NCI-H748 treated with DMSO at 0.1 percent for 48 hours (cell line): ENCODE data around the gene SRRM2.

Experiments used
- DNase-seq: peaks from one replicate; lab custom pipeline; 2025; lab: John Stamatoyannopoulos, UW

Gene SRRM2

DNA sequence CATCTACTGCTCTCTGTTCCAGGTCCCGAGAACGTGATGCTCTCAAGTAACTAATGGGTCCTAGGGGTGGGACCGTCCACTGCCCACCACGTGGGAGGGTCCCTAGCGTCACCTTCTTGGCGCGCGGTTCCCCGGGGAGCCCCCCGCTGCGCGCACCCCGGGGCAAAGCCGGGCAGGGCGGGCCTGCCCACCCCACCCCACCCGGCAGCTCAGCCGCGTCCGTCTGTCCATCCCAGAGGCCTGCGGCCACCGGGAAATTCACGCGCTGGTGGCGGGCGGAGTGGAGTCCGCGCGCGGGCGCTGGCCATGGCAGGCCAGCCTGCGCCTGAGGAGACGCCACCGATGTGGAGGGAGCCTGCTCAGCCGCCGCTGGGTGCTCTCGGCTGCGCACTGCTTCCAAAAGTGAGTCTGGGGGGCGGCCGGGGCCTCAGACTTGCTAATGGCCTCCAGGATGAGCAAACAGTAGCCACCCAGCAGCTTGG lies 46.3 kb downstream of the SRRM2 start:
- DNase-seq, result no peak

DNA sequence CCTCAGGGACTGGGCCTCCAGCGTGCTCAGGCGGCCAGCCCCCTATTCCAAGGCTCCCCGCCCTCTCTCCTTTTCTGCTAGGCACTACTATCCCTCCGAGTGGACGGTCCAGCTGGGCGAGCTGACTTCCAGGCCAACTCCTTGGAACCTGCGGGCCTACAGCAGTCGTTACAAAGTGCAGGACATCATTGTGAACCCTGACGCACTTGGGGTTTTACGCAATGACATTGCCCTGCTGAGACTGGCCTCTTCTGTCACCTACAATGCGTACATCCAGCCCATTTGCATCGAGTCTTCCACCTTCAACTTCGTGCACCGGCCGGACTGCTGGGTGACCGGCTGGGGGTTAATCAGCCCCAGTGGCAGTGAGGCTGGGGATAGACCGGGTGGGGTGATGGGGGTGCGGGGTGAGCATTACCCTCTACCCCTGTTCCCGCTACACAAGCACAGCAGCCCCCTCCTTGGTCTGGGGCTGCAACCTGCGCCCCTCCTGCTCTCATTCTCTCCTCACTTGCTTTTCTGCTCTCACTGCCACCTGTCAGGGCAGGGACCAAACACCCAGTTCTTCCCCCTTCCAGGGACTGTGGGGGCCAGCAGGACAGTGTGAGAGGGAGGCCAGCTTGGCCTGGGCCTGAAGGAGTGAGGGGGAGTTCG lies 46.9 kb downstream of the SRRM2 start:
- no peak for DNase-seq

DNA sequence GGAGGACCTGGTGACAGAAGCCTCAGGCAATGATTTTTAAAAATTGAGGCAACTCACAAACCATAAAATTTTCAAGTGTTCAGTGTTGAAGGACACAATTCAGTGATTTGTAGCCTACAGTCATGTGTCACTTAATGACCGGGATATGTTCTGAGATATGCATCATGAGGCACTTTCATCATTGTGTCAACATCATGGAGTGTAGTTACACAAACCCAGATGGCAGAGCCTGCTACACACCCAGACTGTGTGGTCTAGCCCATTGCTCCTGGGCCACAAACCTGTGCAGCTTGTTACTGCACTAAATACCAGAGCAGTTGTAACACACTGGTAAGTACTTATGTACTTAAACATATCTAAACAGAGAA lies 47.4 kb downstream of the SRRM2 start:
- no peak for DNase-seq

DNA sequence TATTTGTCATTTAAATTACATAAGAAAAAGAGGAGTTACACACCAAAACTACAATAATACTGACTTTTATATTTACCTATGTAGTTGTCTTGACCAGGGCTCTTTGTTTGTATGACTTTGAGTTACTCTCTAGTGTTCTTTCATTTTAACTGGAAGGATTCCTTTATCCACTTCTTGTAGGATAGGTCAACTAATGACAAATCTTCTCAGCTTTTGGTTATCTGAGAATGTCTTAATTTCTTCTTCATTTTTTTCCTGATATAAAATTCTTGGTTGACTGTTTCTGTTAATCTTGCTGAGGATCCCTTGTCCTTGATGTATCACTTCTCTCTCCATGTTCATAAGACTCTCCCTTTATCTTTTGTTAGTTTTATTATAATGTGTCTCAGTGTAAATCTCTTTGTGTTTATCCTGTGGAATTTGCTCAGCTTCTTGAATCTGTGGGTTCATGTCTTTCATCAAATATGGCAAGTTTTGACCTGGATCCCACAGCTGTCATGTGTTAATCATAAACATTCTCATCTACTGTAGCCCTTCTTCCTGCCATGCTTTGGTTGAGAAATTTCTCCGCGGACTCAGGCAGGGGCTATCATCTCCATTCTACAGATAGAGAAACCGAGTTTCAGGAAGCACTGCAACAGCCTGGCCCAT lies 51.2 kb downstream of the SRRM2 start:
- no peak for DNase-seq

DNA sequence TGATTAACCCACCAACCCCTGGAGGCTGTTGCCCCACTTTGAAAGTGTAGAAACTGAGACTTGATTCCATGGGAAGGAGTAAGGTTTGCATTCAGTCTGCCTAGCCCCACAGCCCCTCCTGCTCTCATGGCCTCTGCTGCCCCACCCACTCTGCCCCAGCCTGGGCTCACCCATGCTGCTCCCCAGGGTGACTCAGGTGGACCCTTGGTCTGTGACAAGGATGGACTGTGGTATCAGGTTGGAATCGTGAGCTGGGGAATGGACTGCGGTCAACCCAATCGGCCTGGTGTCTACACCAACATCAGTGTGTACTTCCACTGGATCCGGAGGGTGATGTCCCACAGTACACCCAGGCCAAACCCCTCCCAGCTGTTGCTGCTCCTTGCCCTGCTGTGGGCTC lies 52.3 kb downstream of the SRRM2 start:
- DNase-seq, result no peak

DNA sequence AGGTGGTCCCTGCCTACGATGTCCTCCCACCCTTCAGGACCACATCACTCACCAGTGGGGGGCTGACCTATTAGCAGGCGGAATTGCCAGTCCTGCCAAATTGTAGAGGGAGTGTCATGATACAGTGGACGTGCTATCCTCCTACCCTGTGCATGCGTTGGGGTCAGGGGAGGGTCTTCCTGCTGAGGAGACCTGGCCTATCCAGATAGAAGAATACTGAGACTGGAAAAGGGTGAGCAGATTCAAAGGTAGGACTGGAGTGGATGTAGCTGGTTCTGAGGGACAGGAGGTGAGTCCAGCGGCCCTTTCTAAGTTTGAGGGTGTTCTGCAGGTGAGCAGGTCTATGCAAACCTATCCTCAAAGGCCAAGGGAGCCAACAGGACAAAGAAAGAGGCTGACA lies 53.8 kb downstream of the SRRM2 start:
- DNase-seq, result no peak

DNA sequence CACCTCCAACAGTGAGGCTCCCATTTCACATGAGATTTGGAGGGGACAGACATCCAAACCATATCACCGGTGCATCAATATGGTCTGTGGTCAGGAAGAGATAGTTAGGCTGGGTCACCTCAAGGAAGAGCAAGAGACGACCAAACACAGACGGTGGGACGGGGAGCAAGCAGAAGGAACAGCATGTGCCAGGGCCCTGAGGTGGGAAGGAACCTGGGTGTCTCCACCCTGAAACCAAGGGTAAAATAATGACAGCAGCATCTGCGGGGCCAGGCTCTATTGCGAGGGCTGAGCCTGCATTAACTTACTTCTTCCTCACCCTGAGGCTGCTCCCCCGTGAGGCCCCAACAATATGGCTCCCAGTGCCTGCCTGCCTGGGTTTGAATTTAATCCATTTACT lies 55.7 kb downstream of the SRRM2 start:
- DNase-seq, result no peak

DNA sequence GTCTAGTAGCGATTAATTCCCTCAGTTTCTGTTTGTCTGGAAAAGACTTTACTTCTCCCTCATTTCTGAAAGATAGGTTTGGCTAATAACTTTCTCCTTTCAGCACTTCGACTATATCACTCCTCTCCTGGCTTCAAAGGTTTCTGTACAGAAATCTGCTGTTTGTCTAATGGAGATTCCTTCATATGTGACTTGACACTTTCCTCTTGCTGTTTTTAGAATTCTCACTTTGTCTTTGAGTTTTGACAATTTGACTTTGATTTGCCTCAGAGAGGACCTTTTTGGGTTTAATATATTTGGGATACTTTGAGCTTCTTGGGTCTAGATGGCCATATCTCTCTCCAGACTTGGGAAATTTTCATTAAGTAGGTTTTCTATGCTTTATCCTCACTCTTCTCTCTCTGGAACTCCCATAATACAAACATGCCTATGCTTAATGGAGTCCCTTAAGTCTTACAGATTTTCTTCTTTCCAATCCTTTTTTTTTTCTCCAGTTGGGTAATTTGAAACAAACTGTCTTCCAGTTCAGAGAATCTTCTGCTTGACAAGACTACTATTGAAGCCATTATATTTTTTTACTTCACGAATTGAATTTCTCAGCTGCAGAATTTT lies 56.8 kb downstream of the SRRM2 start:
- no peak for DNase-seq

DNA sequence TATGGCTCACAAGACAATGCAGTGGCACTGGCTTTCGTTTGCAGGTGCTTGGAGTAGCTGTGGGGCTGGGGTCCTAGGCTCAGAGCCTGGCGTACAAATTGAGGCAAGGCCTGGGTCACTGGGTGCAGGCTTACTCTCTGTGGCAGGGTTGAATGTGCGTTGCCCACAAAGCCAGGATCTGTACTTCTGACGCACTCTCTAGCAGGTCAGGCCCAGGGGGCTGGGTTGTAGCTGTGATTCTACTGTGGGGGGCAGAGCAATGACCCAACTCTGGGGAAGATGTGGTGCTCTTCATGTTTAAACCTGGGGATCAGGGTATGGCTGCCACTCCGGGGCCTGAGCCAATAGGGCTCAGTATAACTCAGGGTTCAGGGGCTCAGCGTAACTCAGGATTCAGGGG lies 58.2 kb downstream of the SRRM2 start:
- no peak for DNase-seq

DNA sequence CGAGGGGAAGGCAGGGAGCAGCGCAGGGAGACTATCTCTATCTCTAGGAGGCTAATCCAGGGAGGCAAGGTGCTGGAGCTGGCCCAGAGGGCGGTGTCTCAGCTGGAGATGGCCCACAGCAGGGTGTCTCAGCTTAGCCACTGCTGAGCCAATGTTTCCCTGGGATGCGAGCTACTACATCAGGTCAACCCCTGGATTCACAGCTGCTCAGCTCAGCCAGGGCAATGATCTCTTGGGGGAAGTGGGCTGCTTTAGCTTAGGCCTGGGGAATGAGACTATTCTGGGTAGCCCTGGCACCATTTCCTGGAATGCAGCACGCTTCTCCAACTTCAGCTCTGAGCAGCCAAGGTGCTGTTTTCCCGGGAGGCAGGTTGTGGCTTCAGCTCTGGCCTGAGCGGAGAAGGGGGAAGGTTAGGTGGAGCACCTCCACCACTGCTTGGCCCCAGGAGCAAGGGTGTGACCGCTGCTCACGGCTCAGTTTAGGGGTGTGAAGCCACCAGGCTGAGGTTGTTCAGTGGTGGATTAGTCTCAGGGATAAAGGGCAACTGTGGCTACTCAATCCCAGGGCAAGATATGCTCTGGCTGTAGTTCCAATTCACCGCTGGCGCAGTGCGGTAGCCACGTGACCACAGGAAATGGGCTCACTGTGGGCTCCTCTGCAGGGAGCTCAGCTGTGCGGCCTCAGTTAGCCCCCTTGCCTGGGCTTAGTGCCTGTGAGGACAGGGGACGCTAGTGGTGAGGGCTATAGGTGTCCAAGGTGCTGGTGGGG lies 59.4 kb downstream of the SRRM2 start:
- DNase-seq, result no peak

DNA sequence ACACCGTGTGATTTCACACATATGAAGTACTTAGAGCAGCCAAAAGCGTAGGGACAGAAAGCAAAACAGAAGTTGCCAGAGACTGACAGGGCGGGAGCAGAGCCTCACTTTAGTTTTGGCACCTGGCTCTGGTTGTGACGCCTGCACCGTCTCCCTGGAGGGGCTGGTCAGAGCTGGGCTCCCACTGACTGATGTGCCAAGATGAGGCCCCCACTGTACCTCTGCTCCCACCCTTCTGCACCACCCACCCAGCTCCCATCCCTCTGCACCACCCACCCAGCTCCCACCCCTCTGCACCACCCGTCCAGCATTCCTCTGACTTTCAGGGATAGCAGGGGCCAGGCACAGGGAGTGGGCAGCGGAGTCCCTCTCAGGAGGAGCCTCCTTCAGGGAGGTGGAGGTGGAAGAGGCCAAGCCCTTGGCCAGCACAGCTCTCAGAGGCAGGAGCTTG lies 61.4 kb downstream of the SRRM2 start:
- no peak for DNase-seq

DNA sequence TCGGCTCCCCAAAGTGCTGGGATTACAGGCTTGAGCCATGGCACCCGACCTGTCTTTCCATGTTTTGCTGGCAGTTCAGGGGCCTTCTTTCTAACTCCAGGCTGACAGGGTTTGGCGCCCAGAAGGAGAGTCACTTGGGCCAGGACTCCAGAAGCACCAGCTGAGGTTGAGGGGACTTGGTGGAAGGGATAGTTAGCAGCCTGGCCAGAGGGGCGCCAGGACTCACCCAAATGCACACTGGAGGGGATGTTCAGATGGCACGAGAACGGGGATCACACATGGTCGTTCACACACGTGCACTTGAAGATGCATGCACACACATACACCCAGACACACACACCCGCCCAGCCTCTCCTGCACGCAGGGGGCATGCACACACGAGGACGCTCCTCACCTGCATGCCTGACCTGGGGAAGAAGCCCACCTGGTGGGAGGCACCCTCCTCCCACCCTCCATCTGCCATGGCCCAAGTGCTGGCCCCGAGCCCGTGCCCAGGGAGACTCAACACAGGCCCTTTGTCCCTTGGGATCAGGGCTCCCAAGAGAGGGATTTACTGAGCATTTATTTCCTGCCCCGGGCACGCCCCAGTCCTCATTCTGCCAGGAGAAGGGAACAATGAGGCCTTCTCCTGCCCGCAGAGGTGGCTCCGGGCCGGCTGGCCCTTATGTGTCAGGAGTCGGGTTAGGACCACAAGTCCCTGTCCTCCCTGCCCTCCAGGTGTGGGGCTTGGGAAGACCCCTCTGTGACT lies 62.3 kb downstream of the SRRM2 start:
- no peak for DNase-seq

DNA sequence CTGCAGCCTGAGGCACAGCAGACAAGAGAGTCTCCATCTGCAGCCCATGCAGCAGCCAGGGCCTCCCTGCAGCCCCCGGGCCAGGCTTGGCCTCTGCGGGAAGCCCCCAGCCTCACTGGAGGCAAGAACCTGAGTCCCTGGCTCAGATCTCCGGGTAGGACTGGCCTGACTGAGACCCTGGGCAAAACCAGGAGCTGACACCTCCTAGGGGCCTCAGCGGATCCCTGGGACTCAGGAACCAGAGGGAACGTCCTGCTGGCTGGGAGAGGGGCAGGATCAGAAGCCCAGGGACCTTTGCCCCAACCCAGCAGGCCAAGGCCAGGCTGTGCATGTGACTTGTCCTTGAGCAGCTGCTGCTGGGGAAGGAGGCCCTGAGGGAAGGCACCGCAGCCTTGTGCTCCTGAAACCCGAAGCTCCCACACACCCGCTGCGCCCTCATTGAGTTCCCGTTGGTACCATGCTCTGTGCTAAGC lies 62.9 kb downstream of the SRRM2 start:
- no peak for DNase-seq

DNA sequence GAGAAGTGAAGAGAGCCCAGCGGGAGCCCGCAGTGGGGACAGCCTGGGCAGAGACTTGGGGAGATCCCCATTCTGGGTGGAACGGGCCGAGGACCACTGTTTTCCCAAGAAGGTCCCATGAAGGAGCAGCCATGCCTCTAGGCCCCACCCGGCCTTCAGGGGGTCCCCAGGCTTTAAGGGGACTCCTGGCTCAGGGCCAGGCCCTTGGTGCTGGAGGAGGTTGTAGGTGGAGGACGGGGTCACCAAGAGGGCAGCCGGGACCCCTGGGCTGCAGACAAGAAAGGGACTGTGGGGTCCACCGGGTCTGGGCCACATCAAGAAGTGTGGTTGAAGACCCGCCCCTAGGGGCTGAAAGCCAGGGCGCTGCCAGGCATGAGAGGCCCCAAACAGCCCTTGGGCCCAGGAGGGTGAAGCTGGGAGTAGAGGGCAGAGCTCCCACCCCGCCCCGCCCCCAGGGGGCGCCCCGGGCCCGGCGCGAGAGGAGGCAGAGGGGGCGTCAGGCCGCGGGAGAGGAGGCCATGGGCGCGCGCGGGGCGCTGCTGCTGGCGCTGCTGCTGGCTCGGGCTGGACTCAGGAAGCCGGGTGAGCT lies 64.4 kb downstream of the SRRM2 start, which contains the start of gene PRSS21:
TSS of gene PRSS21 (plus strand) at position 487 of the 589 bp plus-strand sequence. CDS start at position 519, 32 bp downstream.
- no peak for DNase-seq

DNA sequence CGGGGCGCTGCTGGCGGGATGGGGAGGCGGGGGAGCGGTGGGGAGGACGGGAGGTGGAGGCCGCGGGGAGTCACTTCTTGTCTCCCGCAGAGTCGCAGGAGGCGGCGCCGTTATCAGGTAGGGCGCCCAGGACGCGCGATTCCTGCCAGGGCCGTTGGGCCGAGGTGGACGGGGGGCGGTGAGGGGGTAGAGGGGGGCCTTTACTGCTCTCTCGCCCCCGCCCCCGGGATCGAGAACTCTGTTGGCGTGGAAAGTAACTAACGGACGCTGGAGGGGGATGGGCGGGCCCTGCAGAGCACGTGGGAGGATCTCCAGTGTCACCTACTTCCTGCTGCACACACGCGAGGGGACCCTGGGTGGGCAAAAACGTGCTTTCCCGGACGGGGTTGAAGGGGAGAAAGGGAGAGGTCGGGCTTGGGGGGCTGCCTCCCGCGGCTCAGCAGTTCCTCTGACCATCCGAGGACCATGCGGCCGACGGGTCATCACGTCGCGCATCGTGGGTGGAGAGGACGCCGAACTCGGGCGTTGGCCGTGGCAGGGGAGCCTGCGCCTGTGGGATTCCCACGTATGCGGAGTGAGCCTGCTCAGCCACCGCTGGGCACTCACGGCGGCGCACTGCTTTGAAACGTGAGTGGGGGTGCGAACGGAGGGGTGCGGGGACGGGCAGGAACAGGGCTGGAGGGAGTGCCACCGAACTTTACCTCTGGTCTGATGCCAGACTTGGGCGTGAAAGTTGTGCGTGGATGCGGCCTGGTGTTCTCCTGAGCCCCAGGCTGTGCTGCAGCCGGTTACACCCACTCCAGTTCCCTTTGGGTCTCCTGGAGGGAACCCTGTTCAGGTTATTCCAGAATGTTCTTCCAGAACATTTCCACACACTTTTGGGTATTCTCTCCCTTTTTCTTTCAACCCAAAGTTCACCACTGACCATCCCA lies 65.2 kb downstream of the SRRM2 start:
- no peak for DNase-seq

DNA sequence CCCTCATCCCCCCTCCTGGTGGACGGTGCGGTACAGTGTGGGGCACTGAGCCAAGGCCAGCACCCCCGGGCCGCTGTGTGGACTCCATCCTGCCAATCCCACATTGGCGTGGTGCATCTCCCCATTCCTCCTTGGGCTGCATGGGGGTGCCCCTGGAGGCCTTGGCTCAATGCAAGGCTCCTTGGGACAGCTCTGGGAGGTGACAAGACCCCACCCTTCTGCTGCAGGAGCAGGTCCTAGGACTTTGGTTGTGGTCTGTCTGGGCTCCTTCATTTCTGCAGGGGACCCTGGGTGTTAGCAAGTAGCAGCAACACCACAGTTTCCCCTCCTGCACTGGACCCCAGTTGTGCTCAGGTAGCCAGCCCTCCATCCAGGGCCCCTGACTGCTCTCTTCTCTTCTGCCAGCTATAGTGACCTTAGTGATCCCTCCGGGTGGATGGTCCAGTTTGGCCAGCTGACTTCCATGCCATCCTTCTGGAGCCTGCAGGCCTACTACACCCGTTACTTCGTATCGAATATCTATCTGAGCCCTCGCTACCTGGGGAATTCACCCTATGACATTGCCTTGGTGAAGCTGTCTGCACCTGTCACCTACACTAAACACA lies 65.9 kb downstream of the SRRM2 start:
- DNase-seq, result no peak

DNA sequence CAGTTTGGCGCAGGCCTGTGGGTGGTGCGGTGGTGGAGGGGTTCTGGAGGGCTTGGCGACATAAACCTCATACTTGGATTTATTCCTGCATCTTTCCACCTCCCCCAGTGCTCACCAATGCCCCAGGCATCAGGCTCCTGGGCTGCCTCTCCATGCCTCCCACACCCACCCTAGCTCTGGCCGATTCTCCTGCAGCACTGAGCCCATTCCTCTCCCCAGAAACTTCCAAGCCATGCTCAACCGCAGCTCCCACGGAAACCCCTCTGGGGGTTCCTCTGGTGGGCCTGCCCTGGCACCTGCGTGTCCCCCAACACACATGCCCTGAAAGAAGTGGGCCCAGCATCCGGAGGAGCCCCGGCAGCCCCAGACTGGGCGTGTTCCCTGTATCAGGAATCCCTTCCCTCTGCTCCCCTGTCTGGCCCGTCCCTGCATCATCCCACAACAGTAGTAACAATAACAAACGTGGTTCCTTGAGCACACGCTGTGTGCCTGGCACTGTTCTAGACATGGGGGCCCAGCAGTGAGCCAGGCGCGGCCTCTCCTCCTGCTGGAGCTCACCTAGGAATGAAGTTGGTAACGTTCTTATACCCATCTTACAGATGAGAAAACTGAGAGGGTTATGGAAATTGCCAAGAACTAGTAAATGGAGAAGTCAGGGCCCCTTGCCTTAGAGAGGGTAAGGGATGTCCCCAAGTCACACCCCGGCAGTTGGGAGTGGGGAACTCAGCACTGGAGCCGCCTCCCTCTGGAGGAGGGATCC lies 66.9 kb downstream of the SRRM2 start:
- no peak for DNase-seq

DNA sequence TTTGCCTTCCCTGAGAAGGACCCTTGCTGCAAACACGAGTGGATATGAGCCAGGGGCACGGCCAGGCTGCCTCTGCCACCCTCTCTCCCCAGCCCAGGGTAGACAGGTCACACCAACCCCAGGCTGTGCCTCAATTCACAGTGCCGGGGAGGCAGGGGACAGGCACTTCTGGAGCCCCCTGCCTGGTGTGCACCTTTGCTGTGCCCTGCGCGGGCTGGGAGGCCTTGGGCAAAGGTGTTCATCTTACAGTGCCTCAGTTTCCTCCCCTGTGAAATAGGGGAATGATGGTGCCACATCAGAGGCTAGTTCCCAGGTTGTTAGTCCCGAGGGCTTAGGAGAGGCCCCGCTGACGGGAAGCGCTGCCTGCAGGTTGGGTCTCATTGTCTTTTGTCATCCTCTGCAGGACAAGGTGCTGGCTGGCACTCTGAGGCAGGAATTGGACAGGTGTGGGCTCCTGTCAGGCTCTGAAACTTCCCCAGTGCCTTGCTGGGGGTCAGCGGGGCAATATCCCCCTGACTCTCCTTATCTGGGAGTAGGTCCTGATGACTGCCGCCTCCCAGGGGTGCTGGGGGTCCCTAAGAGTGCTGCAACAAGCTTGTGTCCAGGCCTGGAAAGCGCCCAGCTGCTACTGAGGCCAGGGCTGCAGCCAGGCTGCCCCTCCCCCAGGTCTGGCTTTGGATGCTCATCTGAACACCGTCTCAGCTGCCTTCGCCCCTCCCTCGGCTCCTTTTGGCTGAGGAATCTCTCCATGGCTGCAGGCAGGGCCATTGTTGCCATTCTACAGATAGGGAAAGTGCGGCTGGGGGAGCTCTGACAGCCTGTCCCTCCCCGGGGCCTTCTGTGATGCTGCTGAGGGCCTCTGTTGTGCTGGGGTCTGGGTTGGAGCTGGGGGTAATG lies 67.7 kb downstream of the SRRM2 start:
- DNase-seq, result no peak
